ENCODE measurements around the gene TUT7. TPM values are rescaled to one million over a fixed set of nuclear protein-coding genes. Genes with fewer than 3 reads are reported as not detected.

Gene TUT7
- total RNA-seq, 1 donor from 2014 or later: 15.0 TPM

- Histone ChIP-seq H3K4me3 (peak overlapping the region; percentile 91), H3K27me3 (ENCODE audit: low read depth) (no peaks in the 10 kb centered on the region), H3K27ac (replicated peaks) (peak overlapping the region; percentile 3), H3K4me1 (peaks cover 74% of the 10 kb centered on the region), H3K9me3 (replicated peaks) (no peaks in the 10 kb centered on the region), H3K36me3 (peaks cover 17% of the 10 kb centered on the region)
- TF ChIP-seq, protein P1, sequence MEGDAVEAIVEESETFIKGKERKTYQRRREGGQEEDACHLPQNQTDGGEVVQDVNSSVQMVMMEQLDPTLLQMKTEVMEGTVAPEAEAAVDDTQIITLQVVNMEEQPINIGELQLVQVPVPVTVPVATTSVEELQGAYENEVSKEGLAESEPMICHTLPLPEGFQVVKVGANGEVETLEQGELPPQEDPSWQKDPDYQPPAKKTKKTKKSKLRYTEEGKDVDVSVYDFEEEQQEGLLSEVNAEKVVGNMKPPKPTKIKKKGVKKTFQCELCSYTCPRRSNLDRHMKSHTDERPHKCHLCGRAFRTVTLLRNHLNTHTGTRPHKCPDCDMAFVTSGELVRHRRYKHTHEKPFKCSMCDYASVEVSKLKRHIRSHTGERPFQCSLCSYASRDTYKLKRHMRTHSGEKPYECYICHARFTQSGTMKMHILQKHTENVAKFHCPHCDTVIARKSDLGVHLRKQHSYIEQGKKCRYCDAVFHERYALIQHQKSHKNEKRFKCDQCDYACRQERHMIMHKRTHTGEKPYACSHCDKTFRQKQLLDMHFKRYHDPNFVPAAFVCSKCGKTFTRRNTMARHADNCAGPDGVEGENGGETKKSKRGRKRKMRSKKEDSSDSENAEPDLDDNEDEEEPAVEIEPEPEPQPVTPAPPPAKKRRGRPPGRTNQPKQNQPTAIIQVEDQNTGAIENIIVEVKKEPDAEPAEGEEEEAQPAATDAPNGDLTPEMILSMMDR (IDR thresholded peaks at IDR 0.05; ENCODE audit: borderline replicate concordance): no peak
- intact Hi-C loops (cut with micrococcal nuclease): no loop called here
- DNase-seq: no peak
These were observed 1.7 kb downstream of the TUT7 start for GRCh38 chr9:86352440-86353077.

DNA sequence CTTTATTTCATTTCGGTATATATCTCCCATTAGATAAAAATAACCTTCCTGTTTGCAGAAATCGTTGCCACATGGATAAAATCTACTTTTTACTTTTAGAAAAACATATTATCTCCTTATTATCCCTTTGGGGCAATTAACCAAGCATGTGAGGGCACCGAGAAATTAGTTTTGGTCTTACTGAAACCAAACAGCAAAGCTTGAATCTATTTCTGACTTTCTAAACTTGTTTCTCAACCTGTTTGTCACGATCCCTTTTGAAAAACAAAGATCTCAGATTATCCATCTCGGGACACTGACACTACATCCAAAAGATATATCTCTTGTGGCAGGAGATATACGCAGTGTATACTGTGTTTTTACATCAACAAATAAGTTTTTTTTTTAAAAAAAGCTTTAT is 2.3 kb downstream of the TUT7 start:
- Histone ChIP-seq H3K36me3 (peaks cover 17% of the 10 kb centered on the region), H3K4me3 (peak overlapping the region; percentile 91), H3K9me3 (replicated peaks) (no peaks in the 10 kb centered on the region), H3K27me3 (ENCODE audit: low read depth) (no peaks in the 10 kb centered on the region), H3K4me1 (peaks cover 81% of the 10 kb centered on the region), H3K27ac (replicated peaks) (no peak overlapping the region)
- intact Hi-C loops (cut with micrococcal nuclease): no loop called here
- TF ChIP-seq, protein P1 (IDR thresholded peaks at IDR 0.05; ENCODE audit: borderline replicate concordance): no peak
- DNase-seq: no peak

DNA sequence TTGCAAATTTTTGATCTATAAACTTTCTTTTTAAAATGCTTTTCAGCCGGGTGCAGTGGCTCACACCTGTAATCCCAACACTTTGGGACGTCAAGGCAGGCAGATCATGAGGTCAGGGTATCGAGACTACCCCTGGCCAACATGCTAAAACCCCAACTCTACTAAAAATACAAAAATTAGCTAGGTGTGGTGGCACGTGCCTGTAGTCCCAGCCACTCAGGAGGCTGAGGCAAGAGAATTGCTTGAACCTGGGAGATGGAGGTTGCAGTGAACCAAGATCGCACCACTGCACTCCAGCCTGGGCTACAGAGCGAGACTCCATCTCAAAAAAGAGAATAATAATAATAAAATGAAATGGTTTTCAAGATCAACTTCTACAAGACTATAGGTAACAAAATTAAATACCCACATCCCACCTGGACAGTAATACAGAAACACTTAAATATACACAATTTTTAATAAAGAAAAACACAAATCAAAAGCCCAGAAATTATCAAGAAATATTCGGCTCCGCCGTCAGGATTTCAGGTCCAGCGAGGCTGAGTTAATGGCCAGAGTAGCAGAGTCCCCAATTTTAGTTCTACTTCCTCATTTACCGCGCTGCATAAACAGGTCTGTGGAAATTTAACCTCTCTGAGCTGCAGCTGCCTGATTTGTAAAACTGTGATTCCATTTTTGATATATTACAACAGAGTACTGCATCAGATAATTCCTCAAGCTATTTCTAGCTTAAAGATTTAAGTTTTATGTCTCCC is 4.0 kb downstream of the TUT7 start:
- Histone ChIP-seq H3K27ac (replicated peaks) (no peak overlapping the region), H3K4me1 (peaks cover 88% of the 10 kb centered on the region)

DNA sequence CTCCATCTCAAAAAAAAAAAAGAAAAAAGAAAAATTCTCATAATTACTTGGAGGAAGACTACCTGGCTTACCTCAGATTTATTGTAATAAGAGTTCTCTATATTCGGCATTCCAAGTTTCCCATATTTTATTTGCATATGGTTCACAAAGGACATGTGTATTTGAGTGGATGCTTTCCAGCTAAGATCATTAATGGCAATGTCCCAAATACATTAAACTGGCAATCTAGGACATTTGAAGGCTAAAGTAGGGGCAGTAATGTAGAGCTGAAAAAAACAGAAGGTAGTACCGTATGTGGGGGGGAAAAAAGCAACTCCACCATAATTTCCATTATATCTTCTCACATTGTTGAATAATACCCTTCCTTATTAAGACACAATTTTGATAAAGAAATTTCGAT is 4.9 kb downstream of the TUT7 start:
- intact Hi-C loops (cut with micrococcal nuclease): no loop called here
- H3K27ac ChIP-seq (replicated peaks): no peak overlapping the region
- TF ChIP-seq, protein P1 (IDR thresholded peaks at IDR 0.05; ENCODE audit: borderline replicate concordance): no peak
- peaks cover 38% of the 10 kb centered on the region for H3K36me3 ChIP-seq
- H3K4me3 ChIP-seq: no peak overlapping the region
- peaks cover 89% of the 10 kb centered on the region for H3K4me1 ChIP-seq
- DNase-seq: no peak
- no peaks in the 10 kb centered on the region for H3K27me3 ChIP-seq (ENCODE audit: low read depth)
- no peaks in the 10 kb centered on the region for H3K9me3 ChIP-seq (replicated peaks)

More for the DNA sequence above, 4.0 kb downstream of the TUT7 start:
- TF ChIP-seq, protein P1 (IDR thresholded peaks at IDR 0.05; ENCODE audit: borderline replicate concordance): no peak
- peak overlapping the region; percentile 91 for H3K4me3 ChIP-seq
- H3K27me3 ChIP-seq (ENCODE audit: low read depth): no peaks in the 10 kb centered on the region
- no peaks in the 10 kb centered on the region for H3K9me3 ChIP-seq (replicated peaks)
- peaks cover 29% of the 10 kb centered on the region for H3K36me3 ChIP-seq
- intact Hi-C loops (cut with micrococcal nuclease): no loop called here
- no peak for DNase-seq

- intact Hi-C loops (cut with micrococcal nuclease): no loop called here
- Histone ChIP-seq H3K36me3 (peaks cover 48% of the 10 kb centered on the region), H3K4me1 (peaks cover 77% of the 10 kb centered on the region), H3K4me3 (no peak overlapping the region), H3K27me3 (ENCODE audit: low read depth) (no peaks in the 10 kb centered on the region), H3K27ac (replicated peaks) (no peak overlapping the region), H3K9me3 (replicated peaks) (no peaks in the 10 kb centered on the region)
- TF ChIP-seq, protein P1 (IDR thresholded peaks at IDR 0.05; ENCODE audit: borderline replicate concordance): no peak
- no peak for DNase-seq
These were observed 6.2 kb downstream of the TUT7 start for GRCh38 chr9:86347991-86348390.

All from left ventricle myocardium inferior (tissue), 1 donor.